Left lung (tissue), 10 donors: ENCODE results near the gene CYP39A1. TPM values are rescaled to one million over a fixed set of nuclear protein-coding genes. Genes with fewer than 3 reads are reported as not detected.

ENCODE experiments used
- ATAC-seq: fragments of 200-7000 bp; cut with Tn5 transposase; one replicate; pipeline ENCODE4 v1.9.1; 2020; ENCODE audit warnings: moderate library complexity
- DNase-seq, 4 donors: peaks; one replicate each; pipeline ENCODE4 v3.0.0-alpha.2; 2013 to 2020
- H3K27ac ChIP-seq, 2 donors: fragments of 200-600 bp; sonication (generic) in 1 of 2; one replicate each; pipeline versions ENCODE4 v1.5.0 to v1.8.0; 2020 to 2021
- H3K27me3 ChIP-seq, 2 donors: fragments of 200-600 bp; sonication (generic) in 1 of 2; one replicate each; pipeline versions ENCODE4 v1.5.0 to v1.8.0; 2020 to 2021
- H3K36me3 ChIP-seq, 2 donors: fragments of 200-600 bp; sonication (generic) in 1 of 2; one replicate each; pipeline versions ENCODE4 v1.5.0 to v1.8.0; 2020 to 2021
- H3K4me1 ChIP-seq, 2 donors: fragments of 200-600 bp; one replicate each; pipeline ENCODE4 v1.8.0; 2021
- H3K4me3 ChIP-seq, 2 donors: fragments of 200-600 bp; sonication (generic) in 1 of 2; one replicate each; pipeline versions ENCODE4 v1.5.0 to v1.8.0; 2020 to 2021; ENCODE audit warnings: mild to moderate bottlenecking in 1 of 2
- H3K9me3 ChIP-seq, 2 donors: fragments of 200-600 bp; sonication (generic) in 1 of 2; one replicate each; pipeline versions ENCODE4 v1.5.0 to v1.8.0; 2020 to 2021
- intact Hi-C, 2 donors: fragments of 100-400 bp; cut with DNase I; formaldehyde crosslinking; loops; one replicate each; pipeline versions ENCODE4 v1.11.2 to v1.14.2; 2022
- polyA plus RNA-seq, 6 donors: library from polyadenylated mRNA; unstranded; fragments of 120-200 nt; gene quantifications; one replicate each; pipeline ENCODE4 v1.2.1, GENCODE V29; 2013; ENCODE audit not compliant: insufficient read length in 6 of 6
- total RNA-seq, 2 donors: library from RNA; stranded (reverse); fragmentation: NEBNext Ultra II Directional; extraction: Animal tissue kit (Norgen Biotek cat#: 25700); gene quantifications; one replicate each; pipeline ENCODE4 v1.2.1, GENCODE V29; 2021
- TF ChIP-seq, protein P1 (sequence below), 2 donors: fragments of 200-600 bp; sonication (generic) in 1 of 2; IDR thresholded peaks; one replicate each; pipeline versions ENCODE4 v1.5.0 to v1.8.0; 2021; ENCODE audit warnings: antibody characterized with exemption in 2 of 2
- donor health status: DM: no; HTN: yes; CAD: no.
- donor health status: DM: no; HTN: no; CAD: no.

CYP39A1 gene
- total and polyA plus RNA-seq, 8 donors: 4.5 to 11.9 (median 9.8) TPM

DNA sequence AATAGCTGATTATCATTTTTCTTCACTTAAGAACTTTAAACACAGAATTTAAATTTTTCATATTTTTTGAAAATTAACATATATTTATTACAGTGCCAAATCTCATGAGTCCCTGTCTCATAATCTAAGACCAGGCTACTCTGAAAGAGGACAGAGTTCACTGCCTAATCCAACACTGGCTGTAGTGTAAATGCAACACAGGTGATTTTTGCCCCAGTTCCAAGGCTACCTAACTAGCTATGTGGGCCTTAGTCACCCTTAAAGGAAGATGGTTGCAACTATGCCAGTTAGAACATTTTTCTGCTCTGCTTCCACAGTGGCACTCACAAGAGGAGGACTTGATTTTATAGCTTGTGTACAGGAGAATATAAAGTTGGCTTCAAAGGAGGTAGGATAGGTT lies 5.0 kb upstream of the CYP39A1 start:
- Histone ChIP-seq H3K4me3 (no peak overlapping the region), H3K4me1 (peaks cover 0 to 12% of the 10 kb centered on the region in 2 donors), H3K36me3 (no peaks in the 10 kb centered on the region), H3K9me3 (no peaks in the 10 kb centered on the region), H3K27me3 (peaks cover 0 to 19% of the 10 kb centered on the region in 2 donors), H3K27ac (no peak overlapping the region)
- DNase-seq (no peak), ATAC-seq (no peak)
- TF ChIP-seq, protein P1, sequence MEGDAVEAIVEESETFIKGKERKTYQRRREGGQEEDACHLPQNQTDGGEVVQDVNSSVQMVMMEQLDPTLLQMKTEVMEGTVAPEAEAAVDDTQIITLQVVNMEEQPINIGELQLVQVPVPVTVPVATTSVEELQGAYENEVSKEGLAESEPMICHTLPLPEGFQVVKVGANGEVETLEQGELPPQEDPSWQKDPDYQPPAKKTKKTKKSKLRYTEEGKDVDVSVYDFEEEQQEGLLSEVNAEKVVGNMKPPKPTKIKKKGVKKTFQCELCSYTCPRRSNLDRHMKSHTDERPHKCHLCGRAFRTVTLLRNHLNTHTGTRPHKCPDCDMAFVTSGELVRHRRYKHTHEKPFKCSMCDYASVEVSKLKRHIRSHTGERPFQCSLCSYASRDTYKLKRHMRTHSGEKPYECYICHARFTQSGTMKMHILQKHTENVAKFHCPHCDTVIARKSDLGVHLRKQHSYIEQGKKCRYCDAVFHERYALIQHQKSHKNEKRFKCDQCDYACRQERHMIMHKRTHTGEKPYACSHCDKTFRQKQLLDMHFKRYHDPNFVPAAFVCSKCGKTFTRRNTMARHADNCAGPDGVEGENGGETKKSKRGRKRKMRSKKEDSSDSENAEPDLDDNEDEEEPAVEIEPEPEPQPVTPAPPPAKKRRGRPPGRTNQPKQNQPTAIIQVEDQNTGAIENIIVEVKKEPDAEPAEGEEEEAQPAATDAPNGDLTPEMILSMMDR (IDR thresholded peaks at IDR 0.05): no peak
- intact Hi-C loops: no loop called here

DNA sequence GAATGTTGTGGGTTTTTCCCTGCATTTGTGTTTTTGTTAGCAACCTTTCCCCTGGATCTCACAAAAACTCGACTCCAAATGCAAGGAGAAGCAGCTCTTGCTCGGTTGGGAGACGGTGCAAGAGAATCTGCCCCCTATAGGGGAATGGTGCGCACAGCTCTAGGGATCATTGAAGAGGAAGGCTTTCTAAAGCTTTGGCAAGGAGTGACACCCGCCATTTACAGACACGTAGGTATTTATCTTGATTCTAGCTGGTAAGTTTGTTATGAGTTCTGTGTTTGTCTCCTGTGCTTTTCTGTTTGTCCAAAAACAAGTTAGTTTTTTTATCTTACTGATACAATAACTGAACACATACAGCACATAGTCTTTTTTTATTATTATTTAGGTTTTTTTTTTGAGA lies 3.2 kb upstream of the CYP39A1 start:
- Histone ChIP-seq H3K4me3 (no peak overlapping the region), H3K27me3 (peaks cover 0 to 37% of the 10 kb centered on the region in 2 donors), H3K27ac (no peak overlapping the region), H3K4me1 (peaks cover 0 to 16% of the 10 kb centered on the region in 2 donors), H3K9me3 (no peaks in the 10 kb centered on the region), H3K36me3 (no peaks in the 10 kb centered on the region)
- ATAC-seq (no peak), DNase-seq (no peak)
- intact Hi-C loops: no loop called here
- TF ChIP-seq, protein P1 (IDR thresholded peaks at IDR 0.05): no peak

DNA sequence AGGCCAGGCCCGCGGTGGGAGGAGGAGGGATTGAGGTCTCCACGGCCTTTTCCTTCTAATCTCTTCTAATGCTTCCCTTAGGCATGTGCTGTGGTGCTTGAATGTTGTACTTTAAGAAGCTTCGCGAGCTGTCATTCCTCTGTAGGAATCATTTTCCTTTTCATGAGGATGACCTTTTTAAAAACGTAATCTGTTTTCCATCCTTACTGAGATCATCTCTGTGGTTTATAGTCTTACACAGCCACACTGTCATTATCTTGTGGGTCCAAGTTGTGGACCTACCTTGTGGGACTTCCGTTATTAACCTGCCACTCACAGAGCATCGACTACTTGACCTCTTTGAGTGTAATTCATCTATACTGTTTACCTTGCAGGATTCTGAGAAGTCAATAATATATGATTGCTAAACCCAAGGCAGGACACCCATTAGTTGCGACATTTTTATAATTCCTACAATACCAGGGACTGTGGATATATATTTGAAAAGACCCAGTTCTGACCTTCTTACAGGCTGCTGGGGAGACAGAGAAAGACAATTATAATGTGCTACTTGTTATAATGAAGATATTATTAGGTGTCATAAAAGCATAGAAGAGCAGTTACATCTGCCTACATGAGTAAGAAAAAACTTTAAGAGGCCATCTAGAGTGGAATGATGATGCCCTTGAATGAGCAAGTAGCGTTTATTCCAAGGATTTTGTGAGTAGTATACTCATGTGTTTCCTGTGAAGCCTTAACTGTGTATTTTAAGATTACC lies 999 bp upstream of the CYP39A1 start:
- DNase-seq: peak in 2 of 4 donors; percentile 13 to 31

DNA sequence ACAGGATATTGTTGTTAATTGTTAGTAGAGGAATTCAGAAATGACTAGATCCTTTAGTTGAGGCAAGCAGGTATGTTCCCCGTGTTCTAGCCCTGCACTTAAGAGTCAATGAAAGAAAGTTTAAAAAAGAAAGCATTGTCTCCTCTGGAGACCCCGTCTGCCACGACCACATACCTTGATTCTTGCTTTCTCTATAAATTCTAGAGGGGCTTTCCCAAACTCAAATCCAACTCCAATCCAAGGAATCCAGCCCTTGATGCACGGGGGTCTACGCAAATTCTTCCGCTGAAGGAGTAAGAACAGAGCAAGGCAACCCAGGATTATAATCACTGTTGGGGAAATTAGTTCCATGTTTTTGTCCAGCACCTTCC lies 401 bp downstream of the CYP39A1 start:
- intact Hi-C loops: no loop called here
- peak overlapping the region; percentile 74 to 89 for H3K4me3 ChIP-seq
- DNase-seq (no peak), ATAC-seq (peak; percentile 6)
- no peaks in the 10 kb centered on the region for H3K36me3 ChIP-seq
- TF ChIP-seq, protein P1 (IDR thresholded peaks at IDR 0.05): no peak
- H3K27ac ChIP-seq: peak overlapping the region; percentile 72 to 87
- no peaks in the 10 kb centered on the region for H3K9me3 ChIP-seq
- peaks cover 0 to 41% of the 10 kb centered on the region in 2 donors for H3K27me3 ChIP-seq
- H3K4me1 ChIP-seq: peaks cover 0 to 16% of the 10 kb centered on the region in 2 donors

More for the DNA sequence above, 999 bp upstream of the CYP39A1 start:
- Histone ChIP-seq H3K27me3 (peaks cover 0 to 41% of the 10 kb centered on the region in 2 donors), H3K4me1 (peaks cover 0 to 16% of the 10 kb centered on the region in 2 donors), H3K4me3 (peak overlapping the region; percentile 74 to 89), H3K36me3 (no peaks in the 10 kb centered on the region), H3K9me3 (no peaks in the 10 kb centered on the region), H3K27ac (peak overlapping the region; percentile 72 to 87)
- no peak for ATAC-seq
- intact Hi-C loops: no loop called here
- TF ChIP-seq, protein P1 (IDR thresholded peaks at IDR 0.05): no peak

DNA sequence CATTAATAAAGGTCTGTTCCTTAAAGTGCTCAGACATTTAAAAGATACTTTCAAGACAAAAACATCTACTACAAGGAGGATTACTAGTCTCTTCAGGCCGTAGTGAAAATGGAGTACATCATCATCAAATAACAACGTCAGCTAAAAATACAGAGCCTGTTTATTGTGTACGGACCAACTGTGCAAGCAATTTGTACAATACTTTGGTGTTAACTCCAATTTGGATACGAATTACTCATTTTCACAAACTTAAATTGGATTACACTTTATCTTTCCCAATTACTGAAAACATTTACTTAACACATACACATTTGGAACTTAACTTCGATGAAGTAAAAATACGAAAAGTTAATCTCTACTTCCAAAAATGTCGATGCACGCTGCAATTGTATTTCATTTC lies 802 bp downstream of the CYP39A1 start:
- ATAC-seq: peak; percentile 41
- DNase-seq: peak in 2 of 4 donors; percentile 20 to 21

More for the DNA sequence above, 802 bp downstream of the CYP39A1 start:
- TF ChIP-seq, protein P1 (IDR thresholded peaks at IDR 0.05): no peak
- intact Hi-C loops: no loop called here
- H3K27me3 ChIP-seq: peaks cover 0 to 41% of the 10 kb centered on the region in 2 donors
- peak overlapping the region; percentile 72 to 87 for H3K27ac ChIP-seq
- H3K9me3 ChIP-seq: no peaks in the 10 kb centered on the region
- H3K4me3 ChIP-seq: peak overlapping the region; percentile 74 to 89
- H3K4me1 ChIP-seq: peaks cover 0 to 16% of the 10 kb centered on the region in 2 donors
- H3K36me3 ChIP-seq: no peaks in the 10 kb centered on the region
